H1 (cell line): ENCODE results near the gene DARS1. TPM values are rescaled to one million over a fixed set of nuclear protein-coding genes. Genes with fewer than 3 reads are reported as not detected.

Source experiments
- BCL11A ChIP-seq, 2 experiments: IDR thresholded peaks; one replicate each; pipeline ENCODE4 v1.6.1; 2011; ENCODE audit warnings: low read depth in 2 of 2, low read length in 2 of 2, mild to moderate bottlenecking in 2 of 2
- CHD1 ChIP-seq: IDR thresholded peaks from 2 replicates; pipeline ENCODE4 v1.6.1; 2012; ENCODE audit warnings: low read depth, low read length, improper control_type of control experiment
- CHD7 ChIP-seq: fragments of 300-600 bp; sonication (generic); IDR thresholded peaks from 2 replicates; pipeline ENCODE4 v1.7.1; 2012; ENCODE audit warnings: low read length, moderate library complexity, mild to moderate bottlenecking, inconsistent platforms; ENCODE audit not compliant: insufficient replicate concordance
- CTCF ChIP-seq, 3 experiments: IDR thresholded peaks; 1 replicate in 2 of 3; 2 replicates in 1 of 3; pipeline versions ENCODE4 v1.5.1 to v1.6.1; 2011; ENCODE audit warnings: low read length in 3 of 3, mild to moderate bottlenecking in 3 of 3, inconsistent platforms in 2 of 3, low read depth in 1 of 3, moderate library complexity in 1 of 3; ENCODE audit not compliant: insufficient read depth in 1 of 3; ENCODE audit errors: control extremely low read depth in 1 of 3
- POU5F1 ChIP-seq: IDR thresholded peaks from 2 replicates; pipeline ENCODE4 v1.6.1; 2011; ENCODE audit warnings: low read depth, mild to moderate bottlenecking, low read length, moderate library complexity
- SP4 ChIP-seq: IDR thresholded peaks from 2 replicates; pipeline ENCODE4 v1.6.1; 2012; ENCODE audit warnings: low read length, inconsistent platforms
- YY1 ChIP-seq: IDR thresholded peaks from 2 replicates; pipeline ENCODE4 v1.6.1; 2011; ENCODE audit warnings: low read depth, mild to moderate bottlenecking, low read length
- polyA plus RNA-seq, 7 experiments: library from polyadenylated mRNA; depleted of rRNA in 3 of 7; stranded (reverse) in 5 of 7; unstranded in 2 of 7; fragments of >200 nt in 5 of 7; fragments of 200-250 nt in 2 of 7; gene quantifications; 1 replicate in 5 of 7; 2 replicates in 1 of 7; 4 replicates in 1 of 7; pipeline versions ENCODE4 v1.2.1 to v1.2.3, GENCODE V29; 2011 to 2013; ENCODE audit warnings: missing spikeins in 2 of 7, mixed read lengths in 2 of 7
- total RNA-seq: library from RNA; stranded (reverse); fragmentation: NEBNext Ultra II Directional; extraction: Animal tissue kit (Norgen Biotek cat#: 25700); gene quantifications from 2 replicates; pipeline ENCODE4 v1.2.1, GENCODE V29; 2021

Gene DARS1
- total and polyA plus RNA-seq, 2 of the 8 experiments (the other 6 are each of a cell fraction or from before 2014, with no cell fraction given): 61.7 to 85.9 TPM

GRCh38 chr2:135948642-135949355 is 36.6 kb downstream of the DARS1 start (continued):
- TF ChIP-seq CHD7 (no peak), POU5F1 (no peak), CTCF (IDR thresholded peaks at IDR 0.05; ENCODE audit: control extremely low read depth in 1 of 3, insufficient read depth in 1 of 3, low read depth in 1 of 3, low read length in 3 of 3) (no peak), SP4 (no peak), YY1 (no peak), CHD1 (no peak), BCL11A (IDR thresholded peaks at IDR 0.05; ENCODE audit: low read depth in 2 of 2, low read length in 2 of 2) (no peak)
- TF ChIP-seq, all 59 proteins: peak for 0
